GM18526 (cell line): Measurements from ENCODE around the gene GALM.

Source experiments
- POLR2A ChIP-seq: IDR thresholded peaks from 3 replicates; pipeline ENCODE4 v1.6.1; 2011; ENCODE audit not compliant: insufficient read length; ENCODE audit errors: extremely low read depth

The GALM gene

DNA sequence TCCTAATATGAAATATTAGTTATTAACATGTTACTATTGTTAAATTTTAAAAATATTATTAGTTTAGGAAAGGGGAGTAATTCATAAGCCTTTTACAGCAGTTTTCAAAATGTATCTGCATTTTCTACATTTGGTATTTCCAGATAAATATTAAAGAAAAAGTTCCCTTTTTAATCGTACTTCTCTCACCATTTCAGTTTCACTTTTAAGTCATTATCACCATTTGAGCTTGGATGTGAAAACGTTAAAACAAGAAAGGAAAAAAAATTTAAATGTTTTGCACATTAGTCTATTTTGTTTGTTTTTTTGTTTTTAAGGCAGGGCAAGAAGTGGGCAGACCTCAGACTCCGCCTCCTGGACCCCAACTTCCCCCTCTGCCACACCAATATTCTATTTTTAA lies 88.6 kb downstream of the GALM start:
- TF ChIP-seq POLR2A, result no peak

DNA sequence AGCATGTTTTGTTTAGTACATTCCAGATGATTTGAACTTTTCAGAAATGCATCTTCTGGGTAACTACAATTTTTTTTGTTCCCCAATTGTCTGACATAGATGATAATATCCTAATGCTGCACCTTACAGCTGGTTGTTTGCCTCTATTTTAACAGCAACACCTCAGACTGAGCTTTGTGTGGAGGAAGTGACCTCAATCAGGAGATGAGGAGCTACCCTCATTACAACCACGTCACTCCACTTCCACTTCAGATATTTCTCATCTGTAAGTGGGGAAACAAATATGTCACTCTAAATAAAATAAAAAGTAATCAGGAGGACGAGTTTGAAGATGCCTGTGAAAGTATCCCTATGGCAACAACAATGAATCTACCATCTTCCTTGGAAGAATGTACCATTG lies 97.3 kb downstream of the GALM start:
- no peak for TF ChIP-seq POLR2A

DNA sequence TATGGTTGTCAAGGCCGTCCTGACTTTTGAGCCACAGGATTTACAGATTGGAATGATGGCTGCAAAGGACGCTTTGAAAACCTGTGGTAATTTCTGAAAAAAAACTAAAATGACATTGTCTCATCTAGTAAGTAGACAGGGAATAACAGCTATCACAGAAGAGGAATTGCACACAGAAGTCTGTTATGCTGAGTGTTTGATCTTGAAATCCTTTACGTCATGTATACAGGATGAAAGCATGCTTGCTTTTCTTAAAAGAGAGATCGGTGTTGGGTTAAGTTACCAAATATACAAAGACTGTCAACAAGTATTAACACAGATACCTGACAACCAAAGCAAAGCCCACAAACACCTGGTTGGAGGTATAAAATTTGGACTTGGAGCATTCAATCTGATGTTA lies 97.8 kb downstream of the GALM start:
- no peak for TF ChIP-seq POLR2A

DNA sequence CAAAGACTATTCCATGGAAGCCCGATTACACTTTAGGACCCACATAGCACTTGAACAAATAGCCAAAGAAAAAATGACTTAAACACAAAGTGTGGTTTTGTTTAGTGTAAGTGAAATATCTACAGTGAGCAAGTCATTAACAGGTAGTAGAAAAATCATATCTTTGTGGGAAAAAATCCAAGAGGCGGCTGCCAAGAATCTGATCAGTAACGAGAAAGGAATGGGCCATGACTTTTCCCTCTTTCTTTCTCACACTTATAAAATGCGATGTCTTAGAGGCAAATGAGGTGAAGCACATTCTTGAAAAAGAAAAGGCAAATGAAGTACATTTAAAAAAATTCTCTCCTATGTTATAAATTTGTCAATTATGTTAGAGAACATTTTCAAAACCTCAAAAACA lies 99.2 kb downstream of the GALM start:
- TF ChIP-seq POLR2A, result no peak

DNA sequence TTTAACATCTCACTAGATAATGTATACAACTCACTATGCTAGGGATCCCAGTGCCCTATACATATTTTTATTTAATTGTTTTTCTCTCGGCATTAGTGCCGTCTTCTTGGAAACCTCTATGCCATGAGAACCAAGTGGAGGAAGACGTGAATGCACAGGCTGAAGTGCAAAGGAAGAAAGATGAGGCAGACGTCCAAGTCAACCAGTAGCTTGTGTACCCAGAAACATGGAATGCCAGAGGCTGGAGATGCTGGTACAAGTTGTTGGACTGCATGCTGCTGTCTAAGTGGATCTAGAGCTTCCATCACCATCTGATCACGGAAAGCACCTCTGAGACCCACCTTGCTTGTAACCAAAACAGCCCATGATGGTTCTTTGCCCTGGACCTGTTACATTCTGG lies 99.6 kb downstream of the GALM start:
- TF ChIP-seq POLR2A, result no peak

DNA sequence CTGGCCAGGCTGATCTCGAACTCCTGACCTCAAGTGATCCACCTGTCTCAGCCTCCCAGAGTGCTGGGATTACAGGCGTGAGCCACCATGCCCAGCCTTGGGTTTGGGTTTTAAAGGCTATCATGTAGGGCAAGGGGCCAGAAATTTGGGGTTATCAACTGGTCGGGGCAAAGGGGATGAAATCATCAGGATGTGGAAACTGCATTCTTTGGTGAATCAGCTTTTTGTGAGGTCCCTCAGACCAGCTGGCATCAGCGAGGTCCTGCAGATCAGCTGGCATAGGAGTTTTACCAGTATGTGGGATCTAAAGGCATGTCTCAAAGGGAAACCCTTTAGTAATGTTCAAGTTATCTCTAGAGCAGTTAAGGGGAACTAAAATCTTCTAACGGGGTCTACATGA lies 105.7 kb downstream of the GALM start:
- no peak for TF ChIP-seq POLR2A

DNA sequence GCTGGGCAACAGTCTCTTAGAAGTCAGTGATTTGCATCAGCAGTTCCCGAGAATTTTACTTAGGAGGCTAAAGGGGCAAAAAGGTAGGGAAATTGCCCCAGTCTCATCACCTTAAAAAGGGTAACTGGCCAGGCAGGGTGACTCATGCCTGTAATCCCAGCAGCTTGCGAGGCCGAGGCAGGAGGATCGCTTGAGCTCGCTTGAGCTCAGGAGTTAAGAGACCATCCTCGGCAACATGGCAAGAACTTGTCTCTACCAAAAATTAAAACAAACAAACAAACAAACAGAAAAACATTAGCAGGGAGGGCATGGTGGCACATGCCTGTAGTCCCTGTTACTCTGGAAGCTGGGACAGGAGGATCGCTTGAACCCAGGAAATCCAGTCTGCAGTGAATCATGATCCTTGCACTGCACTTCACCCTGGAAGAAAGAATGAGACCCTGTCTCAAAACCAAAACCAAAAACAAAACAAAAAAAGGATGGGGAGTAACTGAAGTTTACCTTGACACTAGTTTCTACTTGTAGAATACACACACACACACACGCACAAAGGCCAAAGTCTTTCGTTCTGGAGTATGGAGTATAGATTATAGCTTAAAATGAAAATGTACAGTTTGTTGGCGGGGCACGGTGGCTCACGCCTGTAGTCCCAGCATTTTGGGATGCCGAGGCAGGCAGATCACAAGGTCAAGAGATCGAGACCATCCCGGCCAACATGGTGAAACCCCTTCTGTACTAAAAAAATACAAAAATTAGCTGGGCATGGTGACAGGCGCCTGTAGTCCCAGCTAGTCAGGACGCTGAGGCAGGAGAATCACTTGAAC lies 109.4 kb downstream of the GALM start:
- no peak for TF ChIP-seq POLR2A

DNA sequence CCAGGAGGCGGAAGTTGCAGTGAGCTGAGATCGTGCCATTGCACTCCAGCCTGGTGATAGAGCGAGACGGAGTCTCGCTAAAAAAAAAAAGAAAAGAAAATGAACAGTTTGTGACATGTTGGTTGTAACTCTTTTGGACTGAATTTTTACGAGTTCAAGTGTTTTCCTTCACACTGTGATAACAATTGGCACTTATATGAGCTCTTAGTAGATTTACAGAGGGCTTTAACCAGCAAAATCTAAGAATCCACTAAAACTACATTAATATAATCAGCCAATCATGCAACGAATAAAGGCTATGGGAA lies 110.0 kb downstream of the GALM start:
- TF ChIP-seq POLR2A, result no peak

DNA sequence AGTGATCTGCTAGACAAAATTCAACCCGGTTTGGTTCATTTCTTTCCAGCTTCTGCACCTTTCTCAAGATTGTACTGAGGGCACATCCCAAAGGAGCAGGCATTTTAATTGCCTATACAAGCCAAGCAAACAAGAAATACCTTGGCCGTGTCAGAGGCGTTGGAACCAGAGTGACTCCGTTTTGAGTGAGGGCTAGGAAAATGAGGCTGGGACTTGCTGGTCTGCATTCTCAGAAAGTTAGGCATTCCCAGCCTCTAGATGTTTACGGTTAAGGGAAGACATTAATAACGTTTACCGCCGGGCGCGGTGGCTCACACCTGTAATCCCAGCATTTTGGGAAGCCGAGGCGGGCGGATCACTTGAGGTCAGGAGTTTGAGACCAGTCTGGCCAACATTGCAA lies 110.6 kb downstream of the GALM start:
- no peak for TF ChIP-seq POLR2A

DNA sequence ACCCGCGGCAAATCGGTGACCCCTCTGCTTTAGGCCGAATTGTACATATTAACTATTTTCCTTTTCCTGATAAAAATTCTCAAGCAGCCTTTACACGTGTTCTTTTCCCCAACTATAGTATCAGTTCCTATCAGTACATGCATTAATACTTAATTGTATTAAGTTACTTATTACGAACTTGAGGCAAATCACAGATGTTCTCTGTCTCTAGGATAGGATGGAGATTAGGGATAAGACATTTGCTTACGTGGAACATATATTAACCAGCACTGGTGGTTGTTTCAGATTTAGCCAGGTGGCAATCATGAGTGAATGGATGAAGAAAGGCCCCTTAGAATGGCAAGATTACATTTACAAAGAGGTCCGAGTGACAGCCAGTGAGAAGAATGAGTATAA lies 112.8 kb downstream of the GALM start:
- no peak for TF ChIP-seq POLR2A

DNA sequence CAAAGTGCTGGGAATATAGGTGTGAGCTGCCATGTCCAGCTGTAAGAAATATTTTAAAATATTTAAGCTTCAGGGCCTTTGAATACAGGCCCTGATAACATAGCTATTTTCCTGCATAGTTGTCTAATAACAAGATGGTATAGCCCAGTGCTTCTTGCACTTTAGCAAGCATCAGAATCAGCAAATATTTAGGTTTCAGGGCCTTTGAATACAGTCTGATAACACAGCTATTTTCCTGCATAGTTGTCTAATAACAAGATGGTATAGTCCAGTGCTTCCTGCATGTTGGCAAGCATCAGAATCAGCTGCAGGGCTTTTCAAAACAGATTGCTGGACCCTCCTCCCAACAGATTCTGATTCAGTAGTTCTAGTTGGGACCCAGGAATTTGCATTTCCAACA lies 117.7 kb downstream of the GALM start:
- no peak for TF ChIP-seq POLR2A
